ENCODE data around the gene ERI3.

Gene ERI3

DNA sequence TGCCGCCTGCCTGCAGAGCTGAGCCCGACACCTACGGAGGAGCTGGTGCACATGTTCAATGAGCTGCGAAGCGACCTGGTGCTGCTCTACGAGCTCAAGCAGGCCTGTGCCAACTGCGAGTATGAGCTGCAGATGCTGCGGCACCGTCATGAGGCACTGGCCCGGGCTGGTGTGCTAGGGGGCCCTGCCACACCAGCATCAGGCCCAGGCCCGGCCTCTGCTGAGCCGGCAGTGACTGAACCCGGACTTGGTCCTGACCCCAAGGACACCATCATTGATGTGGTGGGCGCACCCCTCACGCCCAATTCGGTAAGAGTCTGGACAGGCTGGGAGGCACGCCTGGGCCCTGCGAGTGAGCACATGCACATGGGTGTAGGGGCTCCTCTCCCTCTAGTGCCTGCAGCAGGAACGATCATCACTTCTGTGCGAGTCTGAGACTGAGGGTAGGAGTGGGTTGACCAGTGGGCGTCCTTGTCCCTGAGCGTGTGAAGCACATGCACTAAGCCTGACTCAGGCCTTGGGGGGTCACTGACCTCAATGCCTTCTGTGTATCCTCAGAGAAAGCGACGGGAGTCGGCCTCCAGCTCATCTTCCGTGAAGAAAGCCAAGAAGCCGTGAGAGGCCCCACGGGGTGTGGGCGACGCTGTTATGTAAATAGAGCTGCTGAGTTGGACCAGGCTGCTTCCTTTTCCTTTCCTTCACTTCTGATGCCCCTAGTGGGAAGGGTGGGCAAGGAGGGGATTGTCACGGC is 134.9 kb downstream of the ERI3 start:
- peaks cover 56% of the 10 kb centered on the region for H3K4me1 Mint-ChIP-seq
- peaks cover 2% of the 10 kb centered on the region for H3K27me3 Mint-ChIP-seq (ENCODE audit: low read depth, poor library complexity)
- peaks cover 3% of the 10 kb centered on the region for H3K9me3 Mint-ChIP-seq
- TF ChIP-seq, protein P1, sequence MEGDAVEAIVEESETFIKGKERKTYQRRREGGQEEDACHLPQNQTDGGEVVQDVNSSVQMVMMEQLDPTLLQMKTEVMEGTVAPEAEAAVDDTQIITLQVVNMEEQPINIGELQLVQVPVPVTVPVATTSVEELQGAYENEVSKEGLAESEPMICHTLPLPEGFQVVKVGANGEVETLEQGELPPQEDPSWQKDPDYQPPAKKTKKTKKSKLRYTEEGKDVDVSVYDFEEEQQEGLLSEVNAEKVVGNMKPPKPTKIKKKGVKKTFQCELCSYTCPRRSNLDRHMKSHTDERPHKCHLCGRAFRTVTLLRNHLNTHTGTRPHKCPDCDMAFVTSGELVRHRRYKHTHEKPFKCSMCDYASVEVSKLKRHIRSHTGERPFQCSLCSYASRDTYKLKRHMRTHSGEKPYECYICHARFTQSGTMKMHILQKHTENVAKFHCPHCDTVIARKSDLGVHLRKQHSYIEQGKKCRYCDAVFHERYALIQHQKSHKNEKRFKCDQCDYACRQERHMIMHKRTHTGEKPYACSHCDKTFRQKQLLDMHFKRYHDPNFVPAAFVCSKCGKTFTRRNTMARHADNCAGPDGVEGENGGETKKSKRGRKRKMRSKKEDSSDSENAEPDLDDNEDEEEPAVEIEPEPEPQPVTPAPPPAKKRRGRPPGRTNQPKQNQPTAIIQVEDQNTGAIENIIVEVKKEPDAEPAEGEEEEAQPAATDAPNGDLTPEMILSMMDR (IDR thresholded peaks at IDR 0.05), result no peak
- no peak overlapping the region for H3K4me3 Mint-ChIP-seq
- H3K27ac Mint-ChIP-seq, result no peak overlapping the region
- DNase-seq, result no peak
- peaks cover 45% of the 10 kb centered on the region for H3K36me3 Mint-ChIP-seq (ENCODE audit: low read depth)

DNA sequence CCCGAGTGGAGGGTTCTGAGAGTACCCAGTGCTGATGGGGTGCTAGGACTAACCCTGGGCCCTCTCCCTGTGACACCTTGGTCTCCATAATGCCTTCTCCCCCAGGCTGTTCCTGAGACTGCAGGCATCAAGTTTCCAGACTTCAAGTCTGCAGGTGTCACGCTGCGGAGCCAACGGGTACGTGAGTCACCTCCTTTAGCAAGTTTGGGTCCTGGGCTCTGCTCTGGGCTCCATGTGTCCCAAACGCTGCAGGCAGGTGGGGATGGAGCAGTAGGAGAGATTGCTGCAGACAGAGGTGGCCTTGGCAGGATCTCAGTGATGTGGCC is 135.8 kb downstream of the ERI3 start:
- Mint-ChIP-seq H3K27ac (no peak overlapping the region), H3K9me3 (no peaks in the 10 kb centered on the region), H3K4me1 (peaks cover 65% of the 10 kb centered on the region), H3K27me3 (ENCODE audit: low read depth, poor library complexity) (peaks cover 8% of the 10 kb centered on the region), H3K36me3 (ENCODE audit: low read depth) (peaks cover 38% of the 10 kb centered on the region), H3K4me3 (no peak overlapping the region)
- TF ChIP-seq, protein P1 (IDR thresholded peaks at IDR 0.05), result no peak
- DNase-seq, result no peak

DNA sequence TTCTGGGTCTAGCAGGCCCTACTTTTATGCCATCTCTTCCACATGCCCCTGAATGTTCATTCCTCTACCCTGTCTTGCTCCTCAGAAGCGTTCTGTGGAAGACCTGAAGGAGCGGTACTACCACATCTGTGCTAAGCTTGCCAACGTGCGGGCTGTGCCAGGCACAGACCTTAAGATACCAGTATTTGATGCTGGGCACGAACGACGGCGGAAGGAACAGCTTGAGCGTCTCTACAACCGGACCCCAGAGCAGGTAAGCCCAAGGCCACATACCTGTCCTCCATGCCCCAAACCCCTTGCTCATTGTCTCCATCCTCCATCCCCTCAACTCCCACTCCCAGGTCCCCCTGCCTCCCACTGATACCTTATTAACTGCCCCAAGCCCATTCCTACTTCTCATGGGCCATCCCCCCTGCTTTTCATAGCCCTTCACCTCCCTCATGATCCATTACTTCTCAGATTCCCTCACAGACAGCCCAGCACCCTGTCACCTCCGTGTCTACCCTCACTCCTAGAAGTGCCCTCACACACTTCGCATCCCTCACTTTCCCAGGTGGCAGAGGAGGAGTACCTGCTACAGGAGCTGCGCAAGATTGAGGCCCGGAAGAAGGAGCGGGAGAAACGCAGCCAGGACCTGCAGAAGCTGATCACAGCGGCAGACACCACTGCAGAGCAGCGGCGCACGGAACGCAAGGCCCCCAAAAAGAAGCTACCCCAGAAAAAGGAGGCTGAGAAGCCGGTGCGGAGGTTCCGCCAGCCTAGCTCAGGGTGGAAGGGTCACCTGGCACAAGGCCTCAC is 136.4 kb downstream of the ERI3 start:
- Mint-ChIP-seq H3K9me3 (no peaks in the 10 kb centered on the region), H3K27me3 (ENCODE audit: low read depth, poor library complexity) (peaks cover 8% of the 10 kb centered on the region), H3K36me3 (ENCODE audit: low read depth) (peaks cover 32% of the 10 kb centered on the region), H3K27ac (no peak overlapping the region), H3K4me1 (peaks cover 65% of the 10 kb centered on the region), H3K4me3 (no peak overlapping the region)
- TF ChIP-seq, protein P1 (IDR thresholded peaks at IDR 0.05), result no peak
- DNase-seq, result no peak

DNA sequence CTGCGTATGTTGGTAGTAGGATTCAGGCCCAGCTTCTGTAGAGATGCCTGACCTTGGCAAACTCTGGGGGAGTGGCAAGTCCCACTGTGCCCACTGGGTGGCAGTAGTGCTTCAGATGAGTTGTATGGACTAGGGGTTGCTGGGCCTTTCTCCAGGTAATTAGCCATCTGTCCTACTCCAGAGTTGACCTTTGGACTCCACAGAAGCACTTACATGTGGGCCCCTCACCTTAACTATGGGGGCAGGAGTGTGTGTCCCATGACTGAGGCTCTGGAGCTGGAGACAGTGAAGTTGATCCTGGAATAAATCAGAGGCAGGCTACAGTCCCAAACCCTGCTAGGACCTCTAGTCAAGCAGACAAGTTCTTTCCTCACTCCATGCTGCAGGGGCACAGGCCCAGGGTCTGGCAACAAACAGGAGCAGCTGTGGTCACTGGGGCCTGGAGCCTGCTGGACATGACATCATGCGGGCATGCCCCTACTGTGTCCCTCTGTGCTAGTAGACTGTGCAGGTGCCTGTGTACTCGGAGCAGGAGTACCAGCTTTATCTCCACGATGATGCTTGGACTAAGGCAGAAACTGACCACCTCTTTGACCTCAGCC is 137.1 kb downstream of the ERI3 start:
- H3K4me3 Mint-ChIP-seq, result no peak overlapping the region
- H3K27me3 Mint-ChIP-seq (ENCODE audit: low read depth, poor library complexity), result peaks cover 5% of the 10 kb centered on the region

GRCh38 chr1:44213222-44214112 is 141.6 kb downstream of the ERI3 start, which contains the start of gene DMAP1:
TSS of gene DMAP1 (plus strand) at chr1:44213471. CDS start at chr1:44213754, 283 bp downstream.
- Mint-ChIP-seq H3K36me3 (ENCODE audit: low read depth) (peaks cover 20% of the 10 kb centered on the region), H3K9me3 (no peaks in the 10 kb centered on the region), H3K4me3 (peak within 1 kb of the TSS; percentile 94), H3K27me3 (ENCODE audit: low read depth, poor library complexity) (peaks cover 24% of the 10 kb centered on the region), H3K27ac (no peak within 1 kb of the TSS), H3K4me1 (peaks cover 40% of the 10 kb centered on the region)
- DNase-seq, result peak; percentile 81
- TF ChIP-seq, protein P1 (IDR thresholded peaks at IDR 0.05), result no peak

More for the DNA sequence above, 137.1 kb downstream of the ERI3 start:
- Mint-ChIP-seq H3K9me3 (no peaks in the 10 kb centered on the region), H3K4me1 (peaks cover 65% of the 10 kb centered on the region), H3K27ac (no peak overlapping the region), H3K36me3 (ENCODE audit: low read depth) (peaks cover 31% of the 10 kb centered on the region)
- TF ChIP-seq, protein P1 (IDR thresholded peaks at IDR 0.05), result peak; percentile 90
- DNase-seq, result peak; percentile 91
